Panc1 (cell line): ENCODE measurements around the gene SLC37A1. TPM values are rescaled to one million over a fixed set of nuclear protein-coding genes. Genes with fewer than 3 reads are reported as not detected.

Experiments
- ATAC-seq: fragments of 200-7000 bp; cut with Tn5 transposase; 2 replicates; pipeline ENCODE4 v1.9.1; 2020; ENCODE audit warnings: mild to moderate bottlenecking, moderate library complexity
- BruUV-seq: library from RNA; stranded (reverse); fragments of 400-500 nt; replicated peaks from 2 replicates; lab custom pipeline; 2021; lab: Mats Ljungman, UMichigan
- CTCF ChIA-PET: fragments of 300-600 bp; sonication (Branson Sonifier 250); formaldehyde crosslinking; loops from one replicate; lab custom pipeline; 2022; ENCODE audit warnings: antibody characterized with exemption; lab: Charles Lee
- POLR2A ChIA-PET: fragments of 300-600 bp; sonication (Branson Sonifier 250); formaldehyde crosslinking; loops from one replicate; lab custom pipeline; 2022; ENCODE audit warnings: antibody characterized with exemption; lab: Charles Lee
- DNase-seq: peaks from one replicate; pipeline ENCODE4 v3.0.0-alpha.2; 2010; ENCODE audit warnings: low read depth, low spot score
- H3K27ac ChIP-seq: 2 replicates; pipeline ENCODE4 v1.5.1; 2011; ENCODE audit warnings: mild to moderate bottlenecking, low read length, inconsistent platforms
- H3K27me3 ChIP-seq: fragments of 200-500 bp; sonication (Bioruptor generic); 2 replicates; pipeline ENCODE4 v1.6.0; 2014; ENCODE audit warnings: low read length, inconsistent platforms; ENCODE audit not compliant: control insufficient read depth, insufficient read depth
- H3K36me3 ChIP-seq: fragments of 200-500 bp; sonication (Bioruptor generic); 2 replicates; pipeline ENCODE4 v1.5.1; 2014; ENCODE audit warnings: inconsistent platforms, mild to moderate bottlenecking, low read length, moderate library complexity; ENCODE audit not compliant: control insufficient read depth, insufficient read depth
- H3K4me1 ChIP-seq: 2 replicates; pipeline ENCODE4 v1.5.1; 2011; ENCODE audit warnings: inconsistent platforms, mild to moderate bottlenecking, low read length, moderate library complexity; ENCODE audit not compliant: control insufficient read depth, insufficient read depth
- H3K4me3 ChIP-seq, 2 experiments: 2 replicates each; pipeline ENCODE4 v1.5.1; 2011 to 2012; ENCODE audit warnings: low read depth in 2 of 2, low read length in 2 of 2, mild to moderate bottlenecking in 2 of 2, inconsistent platforms in 1 of 2, moderate library complexity in 1 of 2
- H3K9me3 ChIP-seq: fragments of 200-500 bp; sonication (Bioruptor generic); 2 replicates; pipeline ENCODE4 v1.5.1; 2014; ENCODE audit warnings: low read depth, mild to moderate bottlenecking, inconsistent platforms, low read length, moderate library complexity; ENCODE audit not compliant: control insufficient read depth, insufficient read depth
- CTCF ChIP-seq: fragments of 450-650 bp; IDR thresholded peaks from 2 replicates; pipeline ENCODE4 v1.5.1; 2017; ENCODE audit warnings: mild to moderate bottlenecking
- POLR2AphosphoS5 ChIP-seq: IDR thresholded peaks from 2 replicates; pipeline ENCODE4 v1.6.1; 2012; ENCODE audit warnings: mild to moderate bottlenecking, low read depth, low read length, moderate library complexity
- REST ChIP-seq, 2 experiments: IDR thresholded peaks; 2 replicates each; pipeline ENCODE4 v1.6.1; 2011 to 2012; ENCODE audit warnings: low read depth in 2 of 2, control low read depth in 1 of 2, low read length in 1 of 2, mild to moderate bottlenecking in 1 of 2, moderate library complexity in 1 of 2; ENCODE audit not compliant: insufficient read depth in 1 of 2
- SIN3A ChIP-seq: IDR thresholded peaks from 2 replicates; pipeline ENCODE4 v1.6.1; 2012; ENCODE audit warnings: low read depth, mild to moderate bottlenecking, low read length, moderate library complexity, borderline replicate concordance; ENCODE audit not compliant: insufficient read depth
- TCF7L2 ChIP-seq: IDR thresholded peaks from 2 replicates; pipeline ENCODE4 v1.6.1; 2011; ENCODE audit warnings: mild to moderate bottlenecking, low read depth, low read length, inconsistent platforms
- in situ Hi-C: cut with HindIII; loops from 2 replicates; pipeline ENCODE4 v1.10.0; 2016; ENCODE audit warnings: low sequenced_read_pairs, low pct_unique_long_range_greater_than_20kb
- intact Hi-C: fragments of 100-400 bp; cut with micrococcal nuclease; formaldehyde crosslinking; loops from one replicate; pipeline ENCODE4 v1.10.0; 2022; ENCODE audit not compliant: unreplicated experiment
- total RNA-seq: library from RNA; stranded (reverse); gene quantifications from one replicate; pipeline ENCODE4 v1.2.1, GENCODE V29; 2021; ENCODE audit not compliant: unreplicated experiment

The SLC37A1 gene
- total RNA-seq, 1 experiment from 2014 or later: 7.7 TPM

DNA sequence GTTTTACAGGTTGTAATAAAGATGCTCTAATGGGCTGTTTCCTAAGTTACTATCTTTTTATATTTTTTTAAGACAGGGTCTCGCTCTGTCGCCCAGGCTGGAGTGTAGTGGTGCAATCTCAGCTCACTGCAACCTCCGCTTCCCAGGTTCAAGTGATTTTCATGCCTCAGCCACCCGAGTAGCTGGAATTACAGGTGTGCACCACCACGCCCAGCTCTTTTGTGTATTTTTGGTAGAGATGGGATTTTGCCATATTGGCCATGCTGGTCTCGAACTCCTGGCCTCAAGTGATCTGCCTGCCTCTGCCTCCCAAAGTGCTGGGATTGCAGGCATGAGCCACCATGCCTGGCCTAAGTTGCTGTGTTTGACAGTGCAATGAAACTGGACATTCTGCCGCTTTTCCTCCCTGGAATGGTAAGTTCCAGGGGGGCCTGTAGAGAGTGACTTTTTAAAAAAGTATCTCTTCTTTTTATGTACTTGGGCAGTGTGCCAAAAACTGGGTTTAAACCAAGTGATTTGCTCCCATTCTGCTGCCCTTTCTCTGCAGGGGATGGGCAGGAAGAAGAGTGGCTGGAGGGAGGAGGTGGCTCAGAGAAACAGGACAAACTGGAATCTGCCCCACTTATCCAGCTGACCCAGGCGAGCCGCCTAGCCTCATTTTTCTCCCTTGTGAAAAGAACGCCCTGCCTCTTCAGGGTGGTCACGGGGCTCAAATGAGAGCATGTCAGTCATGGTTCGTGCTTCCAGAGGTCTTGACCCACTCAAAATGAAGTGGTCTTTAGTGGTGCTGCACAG lies 2.3 kb downstream of the SLC37A1 start:
- DNase-seq: no peak
- TF ChIP-seq SIN3A (no peak), REST (IDR thresholded peaks at IDR 0.05; ENCODE audit: insufficient read depth in 1 of 2, low read depth in 2 of 2, low read length in 1 of 2) (no peak), TCF7L2 (no peak), POLR2AphosphoS5 (no peak), CTCF (no peak)
- H3K36me3 ChIP-seq: no peaks in the 10 kb centered on the region
- H3K4me3 ChIP-seq: no peak overlapping the region
- intact Hi-C loops: no loop called here
- no peak overlapping the region for H3K27ac ChIP-seq
- no peaks in the 10 kb centered on the region for H3K27me3 ChIP-seq
- in situ Hi-C loops: no loop called here
- H3K9me3 ChIP-seq: no peaks in the 10 kb centered on the region
- ChIA-PET POLR2A (no interaction called here), CTCF (no interaction called here)
- no TSS peak for BruUV-seq
- peaks cover 14% of the 10 kb centered on the region for H3K4me1 ChIP-seq
- no peak for ATAC-seq

GRCh38 chr21:42518215-42518614 lies 4.6 kb downstream of the SLC37A1 start:
- ChIA-PET POLR2A (no interaction called here), CTCF (no interaction called here)
- no peak overlapping the region for H3K4me3 ChIP-seq
- no peak for DNase-seq
- no TSS peak for BruUV-seq
- in situ Hi-C loops (no loop called here), intact Hi-C loops (no loop called here)
- no peaks in the 10 kb centered on the region for H3K27me3 ChIP-seq
- TF ChIP-seq REST (IDR thresholded peaks at IDR 0.05; ENCODE audit: insufficient read depth in 1 of 2, low read depth in 2 of 2, low read length in 1 of 2): no peak
- TF ChIP-seq CTCF: no peak
- TF ChIP-seq POLR2AphosphoS5: no peak
- TF ChIP-seq SIN3A: no peak
- no peak for TF ChIP-seq TCF7L2
- no peaks in the 10 kb centered on the region for H3K9me3 ChIP-seq
- peak; percentile 52 for ATAC-seq
- no peaks in the 10 kb centered on the region for H3K36me3 ChIP-seq
- no peak overlapping the region for H3K27ac ChIP-seq
- peaks cover 14% of the 10 kb centered on the region for H3K4me1 ChIP-seq
